Measurements from ENCODE around the gene HADH. TPM values are rescaled to one million over a fixed set of nuclear protein-coding genes. Genes with fewer than 3 reads are reported as not detected.

HADH gene
- total RNA-seq, 1 donor from 2014 or later, result 34.3 TPM

- Histone ChIP-seq H3K36me3 (peaks cover 77 to 82% of the 10 kb centered on the region in 2 donors), H3K9me3 (no peaks in the 10 kb centered on the region), H3K27me3 (no peaks in the 10 kb centered on the region), H3K4me3 (no peak overlapping the region), H3K27ac (no peak overlapping the region), H3K4me1 (no peaks in the 10 kb centered on the region)
- intact Hi-C loops (cut with DNase I), result no loop called here
- TF ChIP-seq CTCF (IDR thresholded peaks at IDR 0.05), result no peak
- DNase-seq (ENCODE audit: low spot score in 2 of 2), result no peak
Measured at GRCh38 chr4:108024878-108025165, 35.1 kb downstream of the HADH start.

- no peak for TF ChIP-seq CTCF (IDR thresholded peaks at IDR 0.05)
- Histone ChIP-seq H3K4me1 (no peaks in the 10 kb centered on the region), H3K27me3 (no peaks in the 10 kb centered on the region), H3K36me3 (peaks cover 74 to 93% of the 10 kb centered on the region in 2 donors), H3K9me3 (no peaks in the 10 kb centered on the region), H3K27ac (no peak overlapping the region), H3K4me3 (no peak overlapping the region)
- no peak for DNase-seq (ENCODE audit: low spot score in 2 of 2)
- intact Hi-C loops (cut with DNase I), result no loop called here
Measured at GRCh38 chr4:108029016-108029720, 39.5 kb downstream of the HADH start.

- no peaks in the 10 kb centered on the region for H3K27me3 ChIP-seq
- intact Hi-C loops (cut with DNase I), result no loop called here
- H3K36me3 ChIP-seq, result peaks cover 74 to 93% of the 10 kb centered on the region in 2 donors
- no peaks in the 10 kb centered on the region for H3K4me1 ChIP-seq
- no peak for TF ChIP-seq CTCF (IDR thresholded peaks at IDR 0.05)
- no peak overlapping the region for H3K27ac ChIP-seq
- DNase-seq (ENCODE audit: low spot score in 2 of 2), result no peak
- no peaks in the 10 kb centered on the region for H3K9me3 ChIP-seq
- H3K4me3 ChIP-seq, result no peak overlapping the region
Measured at GRCh38 chr4:108029731-108030130, 40.0 kb downstream of the HADH start.

DNA sequence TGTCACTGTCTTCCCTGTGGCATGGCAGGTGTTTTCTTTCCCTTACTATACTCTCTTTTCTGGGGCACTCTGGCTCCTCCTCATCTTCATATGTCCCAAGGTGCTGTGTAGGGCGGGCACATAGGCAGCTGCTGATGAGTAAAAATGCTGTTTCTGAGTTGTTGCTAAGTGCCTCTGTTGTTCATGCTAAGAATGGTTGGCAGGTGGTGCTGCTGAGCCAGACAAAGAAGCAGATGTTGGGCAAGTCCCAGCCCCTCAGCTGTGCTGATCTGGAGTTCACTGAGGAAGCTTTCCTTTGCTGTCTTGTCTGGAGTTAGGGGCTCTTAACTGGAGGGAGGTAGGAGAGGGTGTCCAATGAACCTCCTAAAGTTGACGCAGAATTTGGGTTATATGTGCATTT is 40.6 kb downstream of the HADH start:
- intact Hi-C loops (cut with DNase I), result no loop called here
- no peak overlapping the region for H3K27ac ChIP-seq
- peaks cover 75 to 94% of the 10 kb centered on the region in 2 donors for H3K36me3 ChIP-seq

DNA sequence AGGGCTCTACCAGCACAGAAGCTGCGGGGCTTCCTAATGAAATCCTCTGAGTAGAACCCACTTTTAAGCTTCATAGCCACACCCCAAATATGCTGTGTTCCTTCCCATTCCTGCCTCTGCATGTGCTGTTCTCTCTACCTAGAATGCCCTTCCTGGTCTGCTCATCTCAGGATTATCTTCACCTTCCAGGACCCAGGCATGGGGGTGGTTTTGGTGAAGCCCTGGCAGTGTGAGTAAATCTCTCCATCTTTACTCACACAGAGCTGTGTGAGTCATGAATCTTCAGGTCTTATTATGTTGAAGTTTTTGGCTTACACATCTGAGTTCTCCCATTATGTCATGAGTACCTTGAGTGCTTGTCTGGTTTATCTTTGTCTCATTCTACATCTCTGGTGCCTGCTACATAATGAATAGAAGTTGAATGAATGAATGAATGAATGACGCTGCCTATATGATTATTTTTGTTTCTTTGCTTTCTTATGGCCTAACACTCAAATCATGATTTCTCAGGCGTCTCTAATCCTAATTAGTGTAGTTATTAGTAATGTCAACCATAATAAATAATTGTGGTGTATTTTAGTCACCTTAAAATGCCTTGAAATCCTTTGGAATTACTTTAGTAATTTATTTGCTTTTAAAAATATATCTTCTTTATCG is 41.9 kb downstream of the HADH start:
- H3K4me3 ChIP-seq, result no peak overlapping the region
- peaks cover 69 to 95% of the 10 kb centered on the region in 2 donors for H3K36me3 ChIP-seq
- H3K27ac ChIP-seq, result no peak overlapping the region
- TF ChIP-seq CTCF (IDR thresholded peaks at IDR 0.05), result no peak
- H3K4me1 ChIP-seq, result no peaks in the 10 kb centered on the region
- H3K27me3 ChIP-seq, result no peaks in the 10 kb centered on the region
- DNase-seq (ENCODE audit: low spot score in 2 of 2), result no peak
- intact Hi-C loops (cut with DNase I), result no loop called here
- no peaks in the 10 kb centered on the region for H3K9me3 ChIP-seq

More for the DNA sequence above, 40.6 kb downstream of the HADH start:
- no peaks in the 10 kb centered on the region for H3K27me3 ChIP-seq
- H3K9me3 ChIP-seq, result no peaks in the 10 kb centered on the region
- H3K4me1 ChIP-seq, result no peaks in the 10 kb centered on the region
- DNase-seq (ENCODE audit: low spot score in 2 of 2), result no peak
- no peak for TF ChIP-seq CTCF (IDR thresholded peaks at IDR 0.05)
- H3K4me3 ChIP-seq, result no peak overlapping the region

All from ascending aorta (tissue), 2 donors.